Small intestine (tissue), 7 donors: ENCODE measurements around the gene NRG3. TPM values are rescaled to one million over a fixed set of nuclear protein-coding genes. Genes with fewer than 3 reads are reported as not detected.
"Not testable (repeated sequence)": the region's sequence is repeated elsewhere in the genome, so short reads cannot be mapped to it uniquely, and the experiment has no call there.

Experiments used
- DNase-seq, 2 donors: peaks; one replicate each; pipeline versions ENCODE4 v3.0.0 to v3.0.0-alpha.2; 2013
- FAIRE-seq: peaks from 2 replicates; lab custom pipeline; 2012; peaks lifted over from hg19 to GRCh38; lab: Jason Lieb, UNC
- H3K27ac ChIP-seq, 3 donors: one replicate each; pipeline ENCODE4 v1.5.1; 2013; ENCODE audit warnings: low read length in 2 of 3, mild to moderate bottlenecking in 2 of 3, control low read depth in 1 of 3, inconsistent platforms in 1 of 3, low read depth in 1 of 3, moderate library complexity in 1 of 3
- H3K27me3 ChIP-seq, 3 donors: one replicate each; pipeline ENCODE4 v1.6.1; 2013; ENCODE audit warnings: low read length in 3 of 3, inconsistent platforms in 1 of 3; ENCODE audit not compliant: control insufficient read depth in 3 of 3, insufficient read depth in 3 of 3
- H3K36me3 ChIP-seq, 3 donors: one replicate each; pipeline ENCODE4 v1.6.1; 2013; ENCODE audit warnings: low read length in 3 of 3, inconsistent platforms in 1 of 3, low read depth in 1 of 3, mild to moderate bottlenecking in 1 of 3, moderate library complexity in 1 of 3; ENCODE audit not compliant: control insufficient read depth in 3 of 3, insufficient read depth in 2 of 3
- H3K4me1 ChIP-seq, 3 donors: one replicate each; pipeline ENCODE4 v1.6.1; 2013; ENCODE audit warnings: low read length in 2 of 3, inconsistent platforms in 1 of 3, low read depth in 1 of 3, mild to moderate bottlenecking in 1 of 3, moderate library complexity in 1 of 3; ENCODE audit not compliant: control insufficient read depth in 3 of 3, insufficient read depth in 2 of 3
- H3K4me3 ChIP-seq, 3 donors: one replicate each; pipeline ENCODE4 v1.5.1; 2013; ENCODE audit warnings: low read length in 3 of 3, control low read depth in 1 of 3, inconsistent platforms in 1 of 3, low read depth in 1 of 3, mild to moderate bottlenecking in 1 of 3, moderate library complexity in 1 of 3
- H3K9me3 ChIP-seq, 2 donors: one replicate each; pipeline ENCODE4 v1.6.1; 2013; ENCODE audit warnings: low read depth in 1 of 2, low read length in 1 of 2; ENCODE audit not compliant: control insufficient read depth in 2 of 2, insufficient read depth in 1 of 2
- WGBS, 3 donors: extraction: QIAGEN DNeasy Blood & Tissue Kit; methylation state at CpG; one replicate each; pipeline ENCODE4 v1.1.7; 2013; 5-methylcytosine and 5-hydroxymethylcytosine counted together
- polyA plus RNA-seq, 4 donors: library from polyadenylated mRNA; stranded (reverse) in 3 of 4; unstranded in 1 of 4; fragments of 200-250 nt in 3 of 4; fragments of 120-200 nt in 1 of 4; gene quantifications; one replicate each; pipeline versions ENCODE4 v1.2.1 to v1.2.3, GENCODE V29; 2013
- donor health status: healthy with polysubstance abuse.
- donor health status: control.
- donor health status: control.
- donor health status: Bipolar disorder and iron deficiency.
- donor health status: healthy.

Gene NRG3
- polyA plus RNA-seq, 4 donors = 0.25 to 0.72 TPM; not detected in 2

DNA sequence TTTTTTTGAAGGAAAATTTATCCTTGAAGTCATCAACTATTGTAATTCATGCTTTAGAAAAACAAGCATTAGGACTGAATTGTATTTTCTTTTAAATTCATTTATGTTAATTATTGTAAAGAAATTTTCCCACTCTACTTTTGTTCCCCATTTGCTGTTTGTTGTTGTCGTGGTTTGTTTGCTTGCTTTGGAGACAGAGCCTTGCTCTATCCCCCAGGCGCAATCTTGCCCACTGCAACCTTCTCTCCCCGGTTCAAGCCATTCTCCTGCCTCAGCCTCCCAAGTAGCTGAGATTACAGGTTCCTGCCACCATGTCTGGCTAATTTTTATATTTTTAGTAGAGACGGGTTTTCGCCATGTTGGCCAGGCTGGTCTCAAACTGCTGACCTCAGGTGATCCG is 192.2 kb downstream of the NRG3 start:
- not testable (repeated sequence) for H3K4me1 ChIP-seq, H3K4me3 ChIP-seq, H3K27ac ChIP-seq, H3K27me3 ChIP-seq, DNase-seq, H3K36me3 ChIP-seq, H3K9me3 ChIP-seq, FAIRE-seq
- WGBS, 3 donors = 82 to 90% (median 87%) methylated on average over 6 of the region's 6 CpGs

DNA sequence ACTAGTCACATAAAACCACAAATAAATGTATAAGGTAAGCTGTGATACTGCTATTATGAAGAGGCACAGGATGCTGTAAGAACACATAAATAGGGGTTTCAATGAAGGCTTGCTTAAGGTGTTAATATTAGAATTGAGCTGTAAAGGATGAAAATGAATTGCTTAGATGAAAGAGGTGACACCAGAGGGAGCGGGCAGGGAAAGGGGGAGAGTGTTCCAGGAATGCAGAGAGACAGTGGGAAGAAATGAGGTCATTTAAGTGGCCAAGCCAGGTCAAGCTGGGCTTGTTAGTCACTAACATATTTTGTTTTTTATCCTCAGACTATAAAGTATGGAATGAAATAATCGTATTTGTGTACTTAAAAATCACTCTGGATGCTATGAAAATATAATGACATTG is 193.5 kb downstream of the NRG3 start:
- H3K36me3 ChIP-seq = no peaks in the 10 kb centered on the region
- FAIRE-seq = no peak
- no peak overlapping the region for H3K27ac ChIP-seq
- 54 to 70% (median 68%) methylated on average over 2 of the region's 2 CpGs for WGBS, 3 donors
- H3K9me3 ChIP-seq = no peaks in the 10 kb centered on the region
- no peak for DNase-seq
- H3K27me3 ChIP-seq = no peaks in the 10 kb centered on the region
- no peak overlapping the region for H3K4me3 ChIP-seq
- H3K4me1 ChIP-seq = no peaks in the 10 kb centered on the region

DNA sequence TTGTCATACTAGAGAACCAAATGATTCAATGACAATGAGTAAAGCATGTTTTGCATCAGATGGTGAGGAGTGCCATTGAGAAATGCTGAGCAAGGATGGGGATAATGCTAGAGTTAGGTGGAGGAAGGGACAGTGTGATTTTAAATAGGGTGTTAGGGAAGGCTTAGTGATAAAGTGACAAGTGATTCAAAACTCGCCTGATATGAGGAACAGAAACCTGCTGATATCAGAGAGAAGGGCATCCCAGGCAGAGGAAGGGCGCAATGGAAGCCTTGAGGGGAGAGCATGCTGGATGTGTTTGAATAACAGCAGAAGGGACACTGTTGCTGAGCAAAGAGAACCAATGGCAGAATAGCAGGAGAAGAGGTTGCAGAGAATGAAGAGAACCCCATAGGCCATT is 196.2 kb downstream of the NRG3 start:
- H3K36me3 ChIP-seq = no peaks in the 10 kb centered on the region
- H3K27me3 ChIP-seq = no peaks in the 10 kb centered on the region
- H3K27ac ChIP-seq = no peak overlapping the region
- 47 to 71% (median 53%) methylated on average over 2 of the region's 2 CpGs for WGBS, 3 donors
- FAIRE-seq (no peak), DNase-seq (no peak)
- no peaks in the 10 kb centered on the region for H3K4me1 ChIP-seq
- H3K4me3 ChIP-seq = no peak overlapping the region
- H3K9me3 ChIP-seq = no peaks in the 10 kb centered on the region

DNA sequence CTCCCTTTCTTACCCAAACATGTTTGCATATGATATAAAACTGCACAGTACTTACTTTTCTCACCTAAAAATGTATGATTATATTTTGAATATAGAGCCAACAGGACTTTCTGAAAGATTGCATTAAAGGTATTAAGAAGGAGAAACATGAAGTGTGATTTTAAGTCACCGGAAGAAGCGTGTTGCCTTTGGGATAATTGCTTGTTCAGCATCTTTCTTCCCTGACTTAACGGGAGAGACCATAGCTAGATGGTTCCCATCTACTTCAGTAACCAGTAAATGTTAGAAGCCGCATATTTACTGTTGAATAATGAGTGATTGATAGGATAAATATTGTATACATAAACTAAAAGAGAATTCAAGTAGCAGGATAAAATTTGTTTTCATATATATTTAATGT is 197.1 kb downstream of the NRG3 start:
- FAIRE-seq (no peak), DNase-seq (no peak)
- 73 to 82% (median 79%) methylated on average over 4 of the region's 4 CpGs for WGBS, 3 donors
- H3K27ac ChIP-seq = no peak overlapping the region
- no peaks in the 10 kb centered on the region for H3K9me3 ChIP-seq
- H3K27me3 ChIP-seq = no peaks in the 10 kb centered on the region
- no peaks in the 10 kb centered on the region for H3K36me3 ChIP-seq
- no peak overlapping the region for H3K4me3 ChIP-seq
- no peaks in the 10 kb centered on the region for H3K4me1 ChIP-seq

DNA sequence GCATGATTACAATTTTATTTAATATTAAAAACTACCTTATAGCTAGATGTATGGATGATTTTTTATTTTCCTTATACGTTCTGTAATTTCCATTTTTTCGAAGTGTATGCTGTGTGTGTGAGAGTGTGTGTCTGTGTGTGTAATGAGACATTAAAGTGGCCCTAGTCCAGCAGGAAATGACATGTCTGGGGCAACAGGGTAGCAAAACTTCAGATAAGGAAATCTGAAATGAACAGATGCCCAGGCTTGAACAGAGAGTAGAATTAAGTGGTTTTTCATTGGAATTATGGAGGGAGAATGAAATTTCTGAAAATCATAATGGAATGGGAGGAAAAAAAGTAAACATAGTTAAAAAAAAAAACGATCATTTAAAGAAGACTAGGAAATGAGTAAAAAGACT is 200.6 kb downstream of the NRG3 start:
- WGBS, 3 donors = 67 to 80% (median 76%) methylated on average over 3 of the region's 3 CpGs
- Histone ChIP-seq H3K27ac (no peak overlapping the region), H3K36me3 (no peaks in the 10 kb centered on the region), H3K4me1 (no peaks in the 10 kb centered on the region), H3K27me3 (no peaks in the 10 kb centered on the region), H3K4me3 (no peak overlapping the region), H3K9me3 (no peaks in the 10 kb centered on the region)
- FAIRE-seq = no peak
- no peak for DNase-seq

DNA sequence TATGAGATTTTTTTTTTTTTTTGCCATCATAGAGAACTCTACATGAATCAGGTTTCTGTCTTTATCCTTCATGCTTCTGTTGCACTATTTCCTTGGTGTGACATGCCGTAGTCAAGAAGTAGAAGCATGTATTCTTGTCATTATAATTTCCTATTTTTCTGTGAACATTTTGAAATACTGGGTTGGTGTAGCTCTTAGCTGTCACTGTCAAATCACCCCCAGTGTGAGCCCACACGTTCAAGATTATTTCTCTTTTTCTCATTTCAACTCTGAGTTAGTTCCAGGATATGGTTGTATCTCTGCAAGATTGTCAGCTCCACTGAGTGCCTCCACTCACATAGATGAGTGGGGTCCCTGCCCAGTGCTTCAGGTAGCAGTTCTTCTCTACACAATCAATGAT is 209.5 kb downstream of the NRG3 start:
- Histone ChIP-seq H3K36me3 (no peaks in the 10 kb centered on the region), H3K27ac (no peak overlapping the region), H3K9me3 (no peaks in the 10 kb centered on the region), H3K27me3 (no peaks in the 10 kb centered on the region), H3K4me1 (no peaks in the 10 kb centered on the region), H3K4me3 (no peak overlapping the region)
- FAIRE-seq (no peak), DNase-seq (no peak)
- 83 to 85% (median 83%) methylated on average over 2 of the region's 2 CpGs for WGBS, 3 donors

DNA sequence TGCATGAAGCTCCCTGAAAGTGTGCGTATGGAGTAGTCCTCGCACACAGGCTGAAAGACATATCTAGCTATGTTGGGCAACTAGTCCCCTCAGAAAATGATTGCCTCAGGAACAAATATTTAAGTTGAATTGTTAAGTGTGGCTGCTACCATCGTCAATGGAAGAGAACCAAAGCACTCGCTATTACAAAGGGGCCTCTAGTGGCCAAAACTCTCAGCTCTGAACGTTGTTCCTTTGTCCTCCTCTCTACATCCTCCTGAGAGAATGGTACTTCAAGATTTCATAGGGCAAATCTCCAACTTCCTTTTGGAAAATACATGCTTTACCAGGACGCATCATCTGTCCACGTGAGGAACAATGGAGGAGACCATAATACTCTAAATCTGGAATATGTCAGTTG is 209.9 kb downstream of the NRG3 start:
- DNase-seq (no peak), FAIRE-seq (no peak)
- Histone ChIP-seq H3K4me1 (no peaks in the 10 kb centered on the region), H3K4me3 (no peak overlapping the region), H3K9me3 (no peaks in the 10 kb centered on the region), H3K36me3 (no peaks in the 10 kb centered on the region), H3K27me3 (no peaks in the 10 kb centered on the region), H3K27ac (no peak overlapping the region)
- WGBS, 3 donors = 69 to 76% (median 73%) methylated on average over 7 of the region's 7 CpGs

DNA sequence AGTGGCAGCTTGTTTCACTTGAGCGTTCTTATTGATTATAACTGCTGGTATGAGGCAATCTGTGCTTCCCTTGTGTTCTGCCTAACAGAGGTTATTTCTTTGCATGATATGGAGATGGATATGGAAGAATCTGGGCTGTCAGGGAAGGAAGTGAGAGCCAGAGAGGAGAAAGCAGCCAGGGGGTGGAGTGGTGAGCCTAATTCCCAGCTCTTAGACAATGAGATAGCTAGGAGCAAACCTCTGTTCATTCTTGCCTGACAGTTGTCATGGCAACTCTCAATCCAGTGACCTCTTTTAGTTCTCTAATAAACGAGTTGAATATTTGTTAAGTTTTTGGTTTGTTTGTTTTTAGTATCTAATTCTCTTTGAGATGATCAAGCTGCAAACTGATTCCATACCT is 214.3 kb downstream of the NRG3 start:
- Histone ChIP-seq H3K27ac (no peak overlapping the region), H3K4me1 (no peaks in the 10 kb centered on the region), H3K27me3 (no peaks in the 10 kb centered on the region), H3K36me3 (no peaks in the 10 kb centered on the region), H3K9me3 (no peaks in the 10 kb centered on the region), H3K4me3 (no peak overlapping the region)
- FAIRE-seq (no peak), DNase-seq (no peak)
- WGBS, 3 donors = 11 to 24% (median 20%) methylated on average over 2 of the region's 2 CpGs

DNA sequence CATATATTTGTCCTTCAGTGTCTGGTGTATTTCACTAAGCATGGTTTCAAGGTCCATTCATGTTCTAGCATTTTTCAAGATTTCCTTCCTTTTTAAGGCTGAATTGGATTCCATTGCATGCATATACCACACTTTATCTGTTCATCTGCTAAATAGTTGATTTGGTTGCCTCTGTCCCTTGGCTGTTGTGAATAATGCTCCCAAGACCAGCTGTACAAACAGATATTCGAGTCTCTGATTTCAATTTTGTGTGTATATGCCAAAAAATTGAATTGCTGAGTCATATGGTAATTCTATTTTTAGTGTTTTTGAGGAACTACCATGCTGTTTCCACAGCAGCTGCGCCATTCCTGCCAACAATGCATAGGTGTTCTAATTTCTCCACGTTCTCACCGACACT is 216.4 kb downstream of the NRG3 start:
- Histone ChIP-seq H3K9me3 (no peaks in the 10 kb centered on the region), H3K36me3 (no peaks in the 10 kb centered on the region), H3K27me3 (no peaks in the 10 kb centered on the region), H3K27ac (no peak overlapping the region), H3K4me1 (no peaks in the 10 kb centered on the region), H3K4me3 (no peak overlapping the region)
- 70 to 79% (median 76%) methylated on average over 4 of the region's 4 CpGs for WGBS, 3 donors
- DNase-seq = no peak
- no peak for FAIRE-seq
